ENCODE results near the gene NPRL2.

NPRL2 gene

DNA sequence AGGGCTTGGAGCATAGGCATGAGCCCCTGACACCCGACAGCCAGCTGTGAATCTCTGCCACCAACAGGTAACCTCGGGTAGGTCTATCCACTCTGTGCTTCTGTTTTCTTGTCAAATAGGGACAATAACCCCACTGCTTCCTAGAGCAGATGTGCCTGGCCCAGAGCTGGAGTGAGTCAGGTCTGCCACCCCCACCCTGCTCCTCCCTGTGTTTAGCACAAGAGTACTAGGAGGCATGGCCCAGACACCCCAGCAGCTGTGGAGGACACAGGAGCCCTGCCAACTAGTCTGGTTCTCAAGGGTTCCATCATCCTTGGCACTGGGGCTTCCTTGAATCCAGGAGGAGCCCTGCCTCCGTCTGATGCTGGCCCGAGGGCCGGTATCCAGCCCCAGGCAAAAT is 42.5 kb upstream of the NPRL2 start:
- no peak overlapping the region for H3K9ac ChIP-seq (ENCODE audit: low read length)
- H3K4me2 ChIP-seq (ENCODE audit: low read length), result no peak overlapping the region
- no peaks in the 10 kb centered on the region for H3K9me3 ChIP-seq (ENCODE audit: low read length)
- no peaks in the 10 kb centered on the region for H3K36me3 ChIP-seq (ENCODE audit: insufficient read depth, low read length)
- no peaks in the 10 kb centered on the region for H3K4me1 ChIP-seq (ENCODE audit: insufficient read depth, low read length, severe bottlenecking)
- H3K79me2 ChIP-seq (ENCODE audit: insufficient read depth, low read length), result no peaks in the 10 kb centered on the region
- no peaks in the 10 kb centered on the region for H4K20me1 ChIP-seq (ENCODE audit: insufficient read depth, low read length)
- no peaks in the 10 kb centered on the region for H3K9me2 ChIP-seq (ENCODE audit: low read depth, low read length)
- no peak overlapping the region for H3K4me3 ChIP-seq (ENCODE audit: low read depth, low read length, poor library complexity, severe bottlenecking)
- TF ChIP-seq CTCF (IDR thresholded peaks at IDR 0.05; ENCODE audit: low read length) (no peak), EZH2 (IDR thresholded peaks at IDR 0.05; ENCODE audit: borderline replicate concordance, low read length) (no peak)
- no peak overlapping the region for H2AFZ ChIP-seq (ENCODE audit: low read length)
- no peaks in the 10 kb centered on the region for H3F3A ChIP-seq (ENCODE audit: insufficient read depth, low read length)
- H3K27ac ChIP-seq (ENCODE audit: low read depth, low read length, poor library complexity, severe bottlenecking), result no peak overlapping the region
- H3K27me3 ChIP-seq (ENCODE audit: insufficient read depth, low read length), result no peaks in the 10 kb centered on the region

- no peak for TF ChIP-seq CTCF (IDR thresholded peaks at IDR 0.05; ENCODE audit: low read length)
- Histone ChIP-seq H3K9me2 (ENCODE audit: low read depth, low read length) (no peaks in the 10 kb centered on the region), H3K79me2 (ENCODE audit: insufficient read depth, low read length) (no peaks in the 10 kb centered on the region), H3K27ac (ENCODE audit: low read depth, low read length, poor library complexity, severe bottlenecking) (no peak overlapping the region), H3F3A (ENCODE audit: insufficient read depth, low read length) (no peaks in the 10 kb centered on the region), H4K20me1 (ENCODE audit: insufficient read depth, low read length) (no peaks in the 10 kb centered on the region), H3K4me1 (ENCODE audit: insufficient read depth, low read length, severe bottlenecking) (no peaks in the 10 kb centered on the region), H3K27me3 (ENCODE audit: insufficient read depth, low read length) (peaks cover 1% of the 10 kb centered on the region; the same call in 1 of the 2 replicates), H3K9me3 (ENCODE audit: low read length) (no peaks in the 10 kb centered on the region), H3K36me3 (ENCODE audit: insufficient read depth, low read length) (no peaks in the 10 kb centered on the region), H3K4me3 (ENCODE audit: low read depth, low read length, poor library complexity, severe bottlenecking) (no peak overlapping the region), H3K4me2 (ENCODE audit: low read length) (no peak overlapping the region), H2AFZ (ENCODE audit: low read length) (no peak overlapping the region), H3K9ac (ENCODE audit: low read length) (no peak overlapping the region)
Observed at GRCh38 chr3:50392101-50392715, 41.6 kb upstream of the NPRL2 start.

DNA sequence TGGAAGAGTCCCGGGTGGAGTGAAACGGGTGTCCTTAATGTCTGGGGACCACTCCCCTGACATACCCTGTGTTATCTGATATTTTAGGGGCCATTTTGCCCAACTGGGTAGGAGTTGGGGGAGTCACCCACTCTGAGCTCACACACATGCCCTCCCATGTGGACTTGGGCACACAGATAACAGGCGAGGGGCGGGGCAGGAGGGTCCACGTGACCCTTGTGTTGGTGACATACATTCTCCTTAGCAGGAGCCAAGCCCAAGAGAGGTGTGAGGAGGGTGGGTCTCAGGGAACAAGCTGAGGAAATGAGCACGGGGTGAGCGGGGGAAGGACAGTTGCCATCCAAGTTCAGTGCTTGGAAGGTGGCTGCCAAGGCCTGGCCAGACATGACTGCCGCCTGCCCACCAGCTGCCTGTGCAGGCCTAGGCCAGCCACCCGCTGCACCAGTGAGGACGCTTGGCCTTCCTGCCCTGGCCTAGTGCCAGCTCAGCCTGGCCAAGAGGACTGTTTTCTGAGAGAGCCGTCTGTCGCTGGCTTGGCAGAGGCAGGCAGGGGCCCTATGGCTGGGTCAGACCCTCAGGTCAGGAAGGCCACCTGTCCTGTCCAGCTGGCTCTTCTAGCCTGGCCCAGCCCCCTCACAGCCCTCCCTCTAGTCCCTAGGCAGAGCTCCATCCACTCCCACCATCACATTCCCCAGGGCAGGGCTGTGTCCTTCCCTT is 40.1 kb upstream of the NPRL2 start:
- H4K20me1 ChIP-seq (ENCODE audit: insufficient read depth, low read length), result no peaks in the 10 kb centered on the region
- H3K36me3 ChIP-seq (ENCODE audit: insufficient read depth, low read length), result no peaks in the 10 kb centered on the region
- no peaks in the 10 kb centered on the region for H3F3A ChIP-seq (ENCODE audit: insufficient read depth, low read length)
- no peak overlapping the region for H3K27ac ChIP-seq (ENCODE audit: low read depth, low read length, poor library complexity, severe bottlenecking)
- no peak overlapping the region for H2AFZ ChIP-seq (ENCODE audit: low read length)
- H3K9me2 ChIP-seq (ENCODE audit: low read depth, low read length), result no peaks in the 10 kb centered on the region
- H3K4me3 ChIP-seq (ENCODE audit: low read depth, low read length, poor library complexity, severe bottlenecking), result no peak overlapping the region
- H3K4me1 ChIP-seq (ENCODE audit: insufficient read depth, low read length, severe bottlenecking), result no peaks in the 10 kb centered on the region
- no peak for TF ChIP-seq EZH2 (IDR thresholded peaks at IDR 0.05; ENCODE audit: borderline replicate concordance, low read length)
- TF ChIP-seq CTCF (IDR thresholded peaks at IDR 0.05; ENCODE audit: low read length), result no peak
- H3K9me3 ChIP-seq (ENCODE audit: low read length), result no peaks in the 10 kb centered on the region
- no peak overlapping the region for H3K9ac ChIP-seq (ENCODE audit: low read length)
- peaks cover 6% of the 10 kb centered on the region; the same call in 1 of the 2 replicates for H3K27me3 ChIP-seq (ENCODE audit: insufficient read depth, low read length)
- no peaks in the 10 kb centered on the region for H3K79me2 ChIP-seq (ENCODE audit: insufficient read depth, low read length)
- H3K4me2 ChIP-seq (ENCODE audit: low read length), result no peak overlapping the region

Measured in OCI-LY1 (cell line).